ENCODE results near the gene ATF7IP2.
A peak's percentile ranks its signal among the peaks of the same experiment; 100 is the strongest.

Gene ATF7IP2

GRCh38 chr16:10521681-10522274, 135.9 kb downstream of the ATF7IP2 start:
- DNase-seq (ENCODE audit: low read depth): peak; percentile 75
- H3K4me3 ChIP-seq (ENCODE audit: low read depth, low read length): no peak overlapping the region
- TF ChIP-seq CTCF (IDR thresholded peaks at IDR 0.05; ENCODE audit: insufficient read depth, low read depth, low read length, missing control alignments): peak; percentile 78

- DNase-seq (ENCODE audit: low read depth): peak; percentile 13
- H3K4me3 ChIP-seq (ENCODE audit: low read depth, low read length): no peak overlapping the region
- no peak for TF ChIP-seq CTCF (IDR thresholded peaks at IDR 0.05; ENCODE audit: insufficient read depth, low read depth, low read length, missing control alignments)
Observed at GRCh38 chr16:10522966-10523365, 137.1 kb downstream of the ATF7IP2 start.

- TF ChIP-seq CTCF (IDR thresholded peaks at IDR 0.05; ENCODE audit: insufficient read depth, low read depth, low read length, missing control alignments): no peak
- H3K4me3 ChIP-seq (ENCODE audit: low read depth, low read length): no peak overlapping the region
- no peak for DNase-seq (ENCODE audit: low read depth)
Observed at GRCh38 chr16:10525214-10525825, 139.5 kb downstream of the ATF7IP2 start.

GRCh38 chr16:10526962-10527361, 141.1 kb downstream of the ATF7IP2 start:
- DNase-seq (ENCODE audit: low read depth): no peak
- no peak overlapping the region for H3K4me3 ChIP-seq (ENCODE audit: low read depth, low read length)
- no peak for TF ChIP-seq CTCF (IDR thresholded peaks at IDR 0.05; ENCODE audit: insufficient read depth, low read depth, low read length, missing control alignments)

- no peak for TF ChIP-seq CTCF (IDR thresholded peaks at IDR 0.05; ENCODE audit: insufficient read depth, low read depth, low read length, missing control alignments)
- H3K4me3 ChIP-seq (ENCODE audit: low read depth, low read length): no peak overlapping the region
- no peak for DNase-seq (ENCODE audit: low read depth)
Observed at GRCh38 chr16:10528635-10529034, 142.8 kb downstream of the ATF7IP2 start.

- no peak for TF ChIP-seq CTCF (IDR thresholded peaks at IDR 0.05; ENCODE audit: insufficient read depth, low read depth, low read length, missing control alignments)
- no peak for DNase-seq (ENCODE audit: low read depth)
- no peak overlapping the region for H3K4me3 ChIP-seq (ENCODE audit: low read depth, low read length)
Observed at GRCh38 chr16:10529895-10530669, 144.2 kb downstream of the ATF7IP2 start.

All from GM12865 (cell line).